Thymus (tissue), 11 donors: ENCODE measurements around the gene TP63. TPM values are rescaled to one million over a fixed set of nuclear protein-coding genes. Genes with fewer than 3 reads are reported as not detected.

Experiments used
- DNase-seq, 9 donors: peaks; one replicate each; pipeline ENCODE4 v3.0.0-alpha.2; 2013; ENCODE audit warnings: low spot score in 9 of 9, low read depth in 6 of 9, missing footprints in 1 of 9
- H3K27ac ChIP-seq, 2 donors: one replicate each; pipeline ENCODE4 v1.5.1; 2013; ENCODE audit warnings: control low read depth in 1 of 2, low read depth in 1 of 2, low read length in 1 of 2, mild to moderate bottlenecking in 1 of 2, moderate library complexity in 1 of 2
- H3K27me3 ChIP-seq, 2 donors: one replicate each; pipeline ENCODE4 v1.5.1; 2013; ENCODE audit warnings: low read length in 1 of 2; ENCODE audit not compliant: control insufficient read depth in 2 of 2, insufficient read depth in 1 of 2
- H3K36me3 ChIP-seq, 2 donors: one replicate each; pipeline ENCODE4 v1.5.1; 2013; ENCODE audit warnings: low read length in 1 of 2, mild to moderate bottlenecking in 1 of 2, moderate library complexity in 1 of 2; ENCODE audit not compliant: control insufficient read depth in 2 of 2, insufficient read depth in 2 of 2
- H3K4me1 ChIP-seq, 2 donors: one replicate each; pipeline ENCODE4 v1.5.1; 2013; ENCODE audit warnings: low read length in 2 of 2; ENCODE audit not compliant: control insufficient read depth in 2 of 2, insufficient read depth in 2 of 2
- H3K4me3 ChIP-seq, 2 donors: one replicate each; pipeline ENCODE4 v1.5.1; 2013; ENCODE audit warnings: low read length in 2 of 2, control low read depth in 1 of 2, mild to moderate bottlenecking in 1 of 2
- H3K9me3 ChIP-seq, 2 donors: one replicate each; pipeline ENCODE4 v1.5.1; 2013; ENCODE audit warnings: low read length in 1 of 2, mild to moderate bottlenecking in 1 of 2; ENCODE audit not compliant: control insufficient read depth in 2 of 2, insufficient read depth in 1 of 2
- WGBS: extraction: QIAGEN DNeasy Blood & Tissue Kit; methylation state at CpG from one replicate; pipeline ENCODE4 v1.1.7; 2013; 5-methylcytosine and 5-hydroxymethylcytosine counted together
- polyA plus RNA-seq: library from polyadenylated mRNA; stranded (reverse); fragments of 200-250 nt; gene quantifications from one replicate; pipeline ENCODE4 v1.2.3, GENCODE V29; 2013
- total RNA-seq: library from RNA; stranded (reverse); fragments of 120-200 nt; gene quantifications from one replicate; pipeline ENCODE4 v1.2.4, GENCODE V29; 2013
- donor health status: healthy.

Gene TP63
- total and polyA plus RNA-seq, 2 donors: 17.3 to 47.1 TPM

DNA sequence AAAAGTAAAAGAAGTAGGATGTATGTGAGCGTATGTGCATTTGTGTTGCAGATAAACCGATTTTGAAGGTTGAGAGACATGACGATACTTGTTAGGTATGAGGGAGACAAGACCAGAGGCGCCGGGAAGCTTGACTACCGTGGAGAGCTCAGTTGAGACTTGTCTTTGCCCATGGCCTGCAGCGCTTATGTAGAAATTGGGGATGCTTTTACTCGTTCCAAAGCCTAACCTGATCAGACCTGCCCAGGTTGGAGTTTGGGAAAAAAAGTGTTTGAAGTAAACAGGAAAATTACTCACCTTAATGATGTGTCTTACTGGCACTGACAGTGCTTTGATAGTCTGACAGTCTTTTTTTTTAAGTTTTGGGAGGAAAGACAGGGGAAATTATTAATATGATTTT is 202.8 kb downstream of the TP63 start:
- Histone ChIP-seq H3K36me3 (no peaks in the 10 kb centered on the region), H3K27ac (peak overlapping the region in 1 of 2 donors; percentile 75), H3K4me1 (no peaks in the 10 kb centered on the region), H3K9me3 (no peaks in the 10 kb centered on the region), H3K27me3 (no peaks in the 10 kb centered on the region), H3K4me3 (no peak overlapping the region)
- DNase-seq: peak in 2 of 9 donors; percentile 16 to 35
- WGBS: 94% methylated on average over 8 of the region's 8 CpGs

DNA sequence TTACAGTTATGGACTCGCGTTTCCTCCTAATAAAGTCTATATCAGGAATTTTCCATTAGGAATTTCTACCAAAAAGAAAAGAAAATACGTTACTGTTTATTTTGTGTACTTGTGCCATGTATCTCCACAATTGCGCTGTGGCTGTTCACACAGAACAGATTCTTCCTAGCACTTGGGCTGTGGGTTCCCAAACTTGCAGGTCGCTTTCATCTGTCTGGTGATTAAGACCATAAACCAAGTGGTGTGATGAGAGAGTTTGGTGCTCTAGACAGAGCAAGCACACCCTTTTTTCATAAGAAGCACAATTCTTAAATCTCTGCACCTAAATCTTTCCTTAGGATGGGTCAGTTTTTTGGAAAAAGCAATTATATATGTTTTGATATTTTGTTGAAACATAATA is 203.3 kb downstream of the TP63 start:
- H3K27ac ChIP-seq: peak overlapping the region in 1 of 2 donors; percentile 75
- H3K36me3 ChIP-seq: no peaks in the 10 kb centered on the region
- H3K4me1 ChIP-seq: no peaks in the 10 kb centered on the region
- no peaks in the 10 kb centered on the region for H3K9me3 ChIP-seq
- H3K27me3 ChIP-seq: no peaks in the 10 kb centered on the region
- H3K4me3 ChIP-seq: no peak overlapping the region
- WGBS: 91% methylated on average over 5 of the region's 5 CpGs
- no peak for DNase-seq

- Histone ChIP-seq H3K36me3 (no peaks in the 10 kb centered on the region), H3K4me3 (no peak overlapping the region), H3K9me3 (no peaks in the 10 kb centered on the region), H3K27ac (peak overlapping the region in 1 of 2 donors; percentile 43), H3K27me3 (no peaks in the 10 kb centered on the region), H3K4me1 (no peaks in the 10 kb centered on the region)
- WGBS: 87% methylated on average over 5 of the region's 5 CpGs
- DNase-seq: no peak
Observed at GRCh38 chr3:189836795-189837194, 205.6 kb downstream of the TP63 start.

DNA sequence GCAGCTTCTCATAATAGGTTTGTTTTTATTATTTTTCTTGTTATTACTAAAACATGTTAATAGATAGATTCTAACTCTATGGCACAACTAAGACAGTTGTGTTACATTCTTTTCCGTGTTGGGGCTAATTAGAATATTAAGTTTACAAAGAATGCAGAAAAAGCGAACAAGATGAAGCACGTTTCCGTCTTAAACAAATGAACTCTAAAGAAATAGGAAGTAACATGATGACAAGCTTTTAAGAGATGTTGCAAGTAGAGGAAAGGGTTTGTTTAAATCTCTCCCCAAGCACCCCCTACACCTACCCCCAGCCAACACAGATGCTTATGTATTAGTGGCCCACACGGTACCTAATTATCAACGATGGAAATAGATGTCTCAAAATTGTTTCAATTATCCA is 207.1 kb downstream of the TP63 start:
- no peaks in the 10 kb centered on the region for H3K27me3 ChIP-seq
- no peak overlapping the region for H3K4me3 ChIP-seq
- DNase-seq: no peak
- no peaks in the 10 kb centered on the region for H3K36me3 ChIP-seq
- WGBS: 72% methylated on average over 6 of the region's 6 CpGs
- H3K27ac ChIP-seq: no peak overlapping the region
- peaks cover 0 to 7% of the 10 kb centered on the region in 2 donors for H3K4me1 ChIP-seq
- H3K9me3 ChIP-seq: no peaks in the 10 kb centered on the region

- no peak for DNase-seq
- Histone ChIP-seq H3K27me3 (no peaks in the 10 kb centered on the region), H3K36me3 (no peaks in the 10 kb centered on the region), H3K4me1 (peaks cover 0 to 7% of the 10 kb centered on the region in 2 donors), H3K4me3 (no peak overlapping the region), H3K27ac (no peak overlapping the region), H3K9me3 (no peaks in the 10 kb centered on the region)
- WGBS: 87% methylated on average over 2 of the region's 2 CpGs
Observed at GRCh38 chr3:189839576-189839975, 208.4 kb downstream of the TP63 start.

DNA sequence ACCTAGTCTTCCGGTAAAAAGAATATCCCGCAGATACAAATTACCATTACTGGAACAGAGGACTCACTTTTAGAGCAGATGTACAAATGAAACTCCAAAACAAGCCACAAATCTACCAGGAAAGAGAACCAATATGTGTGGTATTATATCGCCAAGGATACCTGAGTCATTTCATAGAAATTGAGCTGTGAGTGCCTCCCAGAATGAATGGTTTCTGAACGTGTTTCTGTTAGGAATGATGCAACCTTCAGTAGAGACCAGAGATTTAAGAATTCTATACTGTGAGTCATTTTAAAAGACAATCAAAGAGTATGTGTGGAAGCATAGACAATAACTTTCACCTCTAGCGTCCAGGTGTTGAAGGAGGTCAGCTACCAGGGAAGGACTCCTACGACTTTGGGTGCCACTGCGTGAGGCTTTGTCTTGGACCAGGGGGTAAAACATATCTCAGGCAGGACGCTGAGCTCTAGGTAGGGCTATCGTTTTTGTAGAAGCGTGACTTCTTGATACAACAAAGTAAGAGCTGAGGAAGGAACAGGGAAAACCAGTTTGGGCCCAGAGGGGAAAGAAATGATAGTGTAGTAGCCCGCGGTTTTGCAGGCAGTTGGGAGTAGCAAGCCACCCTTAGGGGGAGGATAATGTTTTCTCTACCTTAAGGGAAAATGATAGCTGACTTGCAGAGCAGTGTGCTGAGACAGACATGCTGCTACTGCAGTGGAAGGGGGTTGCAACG is 210.4 kb downstream of the TP63 start:
- Histone ChIP-seq H3K4me1 (peaks cover 0 to 7% of the 10 kb centered on the region in 2 donors), H3K36me3 (no peaks in the 10 kb centered on the region), H3K27ac (peak overlapping the region; percentile 50 to 66), H3K9me3 (no peaks in the 10 kb centered on the region), H3K4me3 (no peak overlapping the region), H3K27me3 (no peaks in the 10 kb centered on the region)
- 86% methylated on average over 13 of the region's 13 CpGs for WGBS
- DNase-seq: no peak

GRCh38 chr3:189842681-189843602 is 211.8 kb downstream of the TP63 start:
- Histone ChIP-seq H3K27ac (peak overlapping the region; percentile 68 to 78), H3K4me1 (peaks cover 0 to 7% of the 10 kb centered on the region in 2 donors), H3K4me3 (no peak overlapping the region), H3K36me3 (no peaks in the 10 kb centered on the region), H3K9me3 (no peaks in the 10 kb centered on the region), H3K27me3 (no peaks in the 10 kb centered on the region)
- no peak for DNase-seq
- 93% methylated on average over 19 of the region's 19 CpGs for WGBS

GRCh38 chr3:189845069-189845468 is 213.9 kb downstream of the TP63 start:
- no peak overlapping the region for H3K27ac ChIP-seq
- no peak for DNase-seq
- no peaks in the 10 kb centered on the region for H3K9me3 ChIP-seq
- no peak overlapping the region for H3K4me3 ChIP-seq
- peaks cover 0 to 7% of the 10 kb centered on the region in 2 donors for H3K4me1 ChIP-seq
- no peaks in the 10 kb centered on the region for H3K36me3 ChIP-seq
- WGBS: 92% methylated on average over 3 of the region's 3 CpGs
- H3K27me3 ChIP-seq: no peaks in the 10 kb centered on the region

GRCh38 chr3:189848395-189849040 is 217.3 kb downstream of the TP63 start:
- DNase-seq: no peak
- no peaks in the 10 kb centered on the region for H3K4me1 ChIP-seq
- no peaks in the 10 kb centered on the region for H3K36me3 ChIP-seq
- H3K9me3 ChIP-seq: no peaks in the 10 kb centered on the region
- no peak overlapping the region for H3K4me3 ChIP-seq
- WGBS: 93% methylated on average over 1 of the region's 1 CpG
- H3K27ac ChIP-seq: no peak overlapping the region
- H3K27me3 ChIP-seq: no peaks in the 10 kb centered on the region
